Activated naive CD4-positive, alpha-beta T cell treated with Interleukin-2 at 50 U/mL for 16 hours (primary cell): ENCODE results near the gene SH2D4B.

ENCODE experiments used
- DNase-seq: peaks from one replicate; pipeline ENCODE4 v3.0.0-alpha.2; 2020

The SH2D4B gene

DNA sequence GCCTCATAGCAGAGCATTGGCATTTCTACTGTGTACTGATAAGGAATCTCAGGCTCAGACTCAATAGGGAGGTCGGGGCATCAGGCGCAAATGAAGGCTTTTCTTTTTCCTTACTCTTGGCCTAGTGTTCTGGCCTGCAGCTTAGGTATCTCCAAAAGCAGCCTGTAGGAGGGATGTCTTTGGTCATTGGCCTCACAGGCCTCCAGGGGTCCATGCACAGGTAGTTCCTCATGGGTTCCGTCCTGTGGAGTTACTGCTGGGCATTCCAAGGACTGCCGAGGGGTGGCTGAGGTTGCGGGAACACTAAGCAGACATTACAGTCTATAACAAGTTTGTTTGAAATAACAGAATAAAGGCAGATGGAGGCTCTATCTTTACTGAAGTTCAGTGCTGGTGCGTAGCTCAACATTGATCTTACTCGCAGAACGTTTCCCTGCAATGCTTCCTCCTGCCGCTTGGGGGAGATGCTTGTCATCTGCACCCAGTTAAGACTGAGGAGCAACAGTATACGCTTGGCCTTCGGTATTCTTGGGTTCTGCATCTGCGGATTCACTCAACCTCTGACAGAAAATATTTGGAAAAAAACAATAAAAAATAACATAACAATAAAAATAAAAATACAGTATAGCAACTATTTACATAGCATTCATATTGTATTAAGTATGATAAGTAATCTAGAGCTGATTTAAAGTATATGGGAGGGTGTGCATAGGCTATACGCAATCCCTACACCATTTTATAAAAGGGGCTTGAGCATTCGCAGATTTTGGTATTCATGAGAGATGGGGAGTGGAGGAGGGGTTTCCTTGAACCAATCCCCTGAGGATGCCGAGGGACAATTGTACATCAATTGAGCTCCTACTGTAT is 58.9 kb downstream of the SH2D4B start:
- peak; percentile 33 for DNase-seq

- no peak for DNase-seq
These were observed 60.5 kb downstream of the SH2D4B start for GRCh38 chr10:80598084-80598798.

GRCh38 chr10:80598951-80599350 is 61.2 kb downstream of the SH2D4B start:
- DNase-seq, result no peak

GRCh38 chr10:80599424-80599847 is 61.7 kb downstream of the SH2D4B start:
- peak; percentile 5 for DNase-seq

DNA sequence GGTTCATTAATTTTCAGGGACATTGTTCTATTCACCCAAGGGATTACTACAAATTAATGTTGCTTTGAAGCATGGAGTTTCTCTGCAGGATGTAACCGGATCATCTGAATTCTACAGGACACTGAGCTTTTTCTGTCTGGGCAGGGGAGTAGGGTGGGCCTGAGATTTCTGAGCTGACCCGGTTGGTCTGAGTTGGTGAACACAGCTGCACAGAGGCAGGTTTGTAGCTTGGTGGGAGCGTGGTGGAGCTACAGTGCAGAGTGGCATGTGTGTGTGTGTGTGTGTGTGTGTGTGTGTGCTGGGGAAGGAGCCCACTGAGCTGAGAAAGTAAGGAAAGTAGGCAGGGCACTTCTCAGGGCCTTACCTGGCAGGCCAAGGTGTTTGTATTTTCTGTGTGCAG is 62.6 kb downstream of the SH2D4B start:
- no peak for DNase-seq

- DNase-seq, result no peak
These were observed 65.2 kb downstream of the SH2D4B start for GRCh38 chr10:80602881-80603280.

DNA sequence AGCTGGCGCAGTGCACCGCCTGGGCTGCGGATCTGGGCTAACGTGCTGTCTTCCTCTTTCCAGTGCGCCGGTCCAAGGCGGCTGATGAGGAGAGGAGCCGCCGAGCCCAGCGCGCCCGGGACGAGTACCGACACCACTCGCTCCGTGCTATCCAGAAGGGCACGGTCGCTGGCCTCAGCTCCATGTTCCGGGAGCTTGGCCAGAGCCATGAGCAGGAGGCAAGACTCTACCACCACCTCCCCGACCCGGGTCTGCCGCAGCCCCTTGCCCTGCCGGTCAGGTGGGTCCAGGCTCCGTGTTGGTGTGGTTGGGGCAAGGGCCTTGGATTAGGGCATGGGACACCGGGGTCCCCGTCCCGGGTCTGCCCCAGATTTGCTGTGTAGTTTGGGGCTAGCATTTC is 65.8 kb downstream of the SH2D4B start:
- DNase-seq, result no peak

DNA sequence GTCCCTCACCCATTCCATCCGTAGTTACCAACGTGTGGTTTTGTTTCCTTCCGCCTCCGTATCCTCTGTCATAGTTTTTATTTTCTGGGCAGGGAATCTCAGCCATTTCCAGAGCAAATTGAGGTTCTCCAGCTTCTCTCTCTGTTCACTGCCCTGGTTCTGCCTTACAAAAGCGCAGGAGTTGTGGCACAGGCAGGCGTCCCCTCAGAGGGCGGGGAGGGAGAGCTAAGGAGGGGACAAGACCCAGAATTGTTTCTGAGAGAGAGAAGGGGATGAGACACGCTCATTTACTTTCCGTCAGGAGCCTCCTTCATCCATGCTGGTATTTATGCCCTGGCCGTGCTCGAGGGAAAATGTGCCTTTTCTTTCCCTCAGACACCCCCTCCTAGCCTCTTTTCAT is 71.0 kb downstream of the SH2D4B start:
- no peak for DNase-seq

DNA sequence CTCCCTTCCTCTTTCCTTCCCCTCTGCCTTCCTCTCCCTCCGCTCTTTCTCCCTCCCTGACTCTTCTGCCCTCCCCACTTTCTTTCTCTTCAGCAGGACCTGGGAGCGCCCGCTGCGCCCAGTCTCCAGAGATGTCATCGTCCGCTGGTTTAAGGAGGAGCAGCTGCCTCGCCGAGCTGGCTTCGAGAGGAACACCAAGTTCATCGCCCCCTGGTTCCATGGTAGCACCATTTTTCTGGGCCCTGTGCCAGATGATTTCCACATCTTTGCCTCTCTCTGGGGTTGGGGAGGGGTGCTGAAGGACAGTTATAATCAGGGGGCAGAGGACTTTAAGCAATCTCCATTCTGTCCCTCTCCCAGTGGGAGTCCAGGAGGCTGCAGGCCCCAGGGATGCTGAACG is 71.6 kb downstream of the SH2D4B start:
- no peak for DNase-seq

DNA sequence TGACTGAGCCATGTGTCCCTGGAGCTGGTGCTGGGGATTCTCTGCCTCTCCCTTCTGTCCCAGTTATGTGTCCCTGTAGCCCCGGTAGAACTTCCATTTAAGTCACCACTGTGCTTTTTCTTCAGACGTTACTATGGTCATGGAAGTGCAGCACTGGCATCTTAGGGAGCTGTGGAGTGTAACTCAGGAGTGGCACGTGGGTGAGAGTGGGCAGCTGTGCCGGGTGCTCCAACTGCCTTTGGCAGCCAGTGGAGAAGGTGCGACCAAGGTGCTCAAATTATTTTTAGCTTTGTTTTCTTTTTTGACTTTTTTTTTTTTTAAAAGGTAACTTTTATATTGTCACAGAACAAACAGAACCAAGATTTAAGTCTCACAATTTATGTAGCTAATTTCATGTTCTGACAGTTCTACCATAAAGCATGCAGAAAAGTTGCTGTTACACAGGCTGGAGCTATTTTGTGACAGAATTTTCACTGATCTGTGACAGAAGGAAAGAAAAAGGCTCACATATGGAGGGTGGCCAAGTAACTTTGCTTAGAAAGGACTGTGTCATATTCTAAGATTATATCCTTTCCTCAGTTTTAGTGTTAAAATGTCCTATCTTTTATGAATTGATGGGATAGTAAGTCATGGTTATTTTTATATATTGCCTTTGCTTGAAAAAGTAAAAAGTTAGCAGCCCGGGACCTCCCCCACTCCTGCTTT is 73.9 kb downstream of the SH2D4B start:
- no peak for DNase-seq

- DNase-seq, result no peak
These were observed 74.6 kb downstream of the SH2D4B start for GRCh38 chr10:80612261-80612660.

- no peak for DNase-seq
These were observed 75.9 kb downstream of the SH2D4B start for GRCh38 chr10:80613466-80614170.

- no peak for DNase-seq
These were observed 77.1 kb downstream of the SH2D4B start for GRCh38 chr10:80614576-80615416.

GRCh38 chr10:80617807-80618206 is 80.1 kb downstream of the SH2D4B start:
- no peak for DNase-seq

DNA sequence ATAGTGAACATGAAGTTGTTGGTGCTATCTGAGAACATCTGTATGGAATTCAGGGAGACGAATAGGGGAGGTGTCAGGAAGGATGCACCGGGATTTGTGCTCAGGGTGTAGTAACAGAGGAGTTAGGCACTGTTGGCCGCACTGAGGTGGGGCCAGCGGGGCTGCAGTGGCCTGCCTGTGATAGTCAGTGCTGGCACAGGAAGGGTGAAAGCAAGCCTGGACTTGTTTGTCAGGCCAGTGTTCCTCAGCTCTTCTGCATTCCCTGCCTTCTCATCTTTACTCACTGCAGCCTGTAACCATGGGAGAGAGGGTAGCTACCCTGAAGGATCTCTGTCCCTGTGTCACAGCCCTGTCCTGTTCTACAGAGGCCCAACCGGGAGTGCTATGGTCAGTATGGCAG is 81.3 kb downstream of the SH2D4B start:
- no peak for DNase-seq

DNA sequence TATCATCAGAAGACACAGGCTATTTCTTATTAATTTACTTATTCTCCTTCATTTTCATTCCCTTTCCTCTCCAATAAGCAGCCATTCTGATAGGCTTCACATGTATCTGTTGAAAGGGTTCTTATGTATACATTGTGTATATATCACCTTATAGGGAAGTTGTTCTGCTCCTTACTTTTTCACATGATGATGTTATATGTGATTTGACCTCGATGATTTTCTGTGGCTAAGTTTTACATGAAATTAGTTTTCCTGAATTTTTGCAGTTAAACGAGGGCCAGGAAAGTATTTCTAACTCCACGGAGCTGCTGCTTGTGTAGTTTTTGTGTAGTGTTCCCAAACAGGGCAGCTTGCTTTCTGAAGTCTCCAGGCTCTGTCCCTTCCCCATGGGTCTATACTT is 84.5 kb downstream of the SH2D4B start:
- DNase-seq, result no peak

DNA sequence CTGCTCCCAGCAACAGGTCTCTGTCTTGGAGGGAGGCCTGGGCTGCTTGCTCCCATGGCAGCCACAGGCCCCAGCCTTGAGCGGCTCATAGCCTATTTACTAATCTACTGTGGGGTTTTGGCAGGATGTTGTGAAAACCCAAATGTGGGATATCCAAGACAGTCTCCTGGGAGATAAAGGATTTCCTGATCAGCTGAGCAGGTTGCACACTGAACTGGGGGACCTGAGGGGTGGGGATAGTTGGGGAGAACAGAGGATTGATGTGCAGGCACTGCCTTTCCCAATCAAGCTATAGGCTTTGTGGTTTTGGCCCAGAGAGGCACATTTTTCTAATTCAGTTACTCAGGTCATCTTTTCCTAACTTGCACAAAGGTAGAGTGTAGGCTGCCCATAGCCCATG is 92.6 kb downstream of the SH2D4B start:
- DNase-seq, result no peak

- no peak for DNase-seq
These were observed 95.0 kb downstream of the SH2D4B start for GRCh38 chr10:80632742-80633141.

- DNase-seq, result no peak
These were observed 95.7 kb downstream of the SH2D4B start for GRCh38 chr10:80633383-80633860.

DNA sequence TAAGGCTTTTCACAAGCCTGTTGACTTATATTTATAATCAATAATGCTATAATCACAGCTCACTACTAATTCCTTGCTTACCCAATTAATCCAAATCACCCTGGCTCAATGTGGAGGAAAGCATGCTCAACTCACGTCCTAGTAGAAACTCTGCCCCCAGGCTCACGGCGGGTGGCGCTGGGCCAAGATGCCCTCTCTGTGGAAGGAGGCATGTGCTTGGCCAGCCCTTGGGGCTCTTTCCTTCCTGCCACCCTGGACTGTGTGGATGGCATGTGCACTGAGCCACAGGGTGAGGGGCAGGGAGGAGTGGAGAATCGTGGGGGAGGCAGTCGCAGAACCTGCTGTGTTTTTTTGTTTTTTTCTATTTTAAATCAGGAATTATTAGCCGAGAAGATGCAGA is 96.2 kb downstream of the SH2D4B start:
- no peak for DNase-seq

GRCh38 chr10:80642661-80643060 is 105.0 kb downstream of the SH2D4B start:
- no peak for DNase-seq

- DNase-seq, result no peak
These were observed 108.7 kb downstream of the SH2D4B start for GRCh38 chr10:80646366-80646765.
